ENCODE measurements around the gene SLC2A9.

DNA sequence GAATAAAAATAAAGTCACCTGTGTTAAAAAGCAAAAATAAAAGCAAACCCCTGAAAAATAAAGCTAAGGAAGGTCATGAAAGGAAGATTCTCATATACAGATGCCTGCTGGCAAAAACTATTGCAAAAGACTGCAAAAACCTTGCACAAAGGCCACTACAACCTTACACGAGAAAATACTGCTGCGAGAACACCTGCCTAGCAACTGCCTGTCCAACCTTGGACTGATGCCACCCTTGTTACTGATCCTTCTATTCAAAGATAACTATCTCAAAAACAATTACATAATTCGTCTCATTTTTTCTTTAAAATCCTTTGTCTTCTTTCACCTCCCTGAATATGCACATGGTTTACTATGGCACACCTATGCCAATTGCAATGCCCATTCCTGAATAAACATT is 49.6 kb downstream of the SLC2A9 start:
- TF ChIP-seq, protein P1, sequence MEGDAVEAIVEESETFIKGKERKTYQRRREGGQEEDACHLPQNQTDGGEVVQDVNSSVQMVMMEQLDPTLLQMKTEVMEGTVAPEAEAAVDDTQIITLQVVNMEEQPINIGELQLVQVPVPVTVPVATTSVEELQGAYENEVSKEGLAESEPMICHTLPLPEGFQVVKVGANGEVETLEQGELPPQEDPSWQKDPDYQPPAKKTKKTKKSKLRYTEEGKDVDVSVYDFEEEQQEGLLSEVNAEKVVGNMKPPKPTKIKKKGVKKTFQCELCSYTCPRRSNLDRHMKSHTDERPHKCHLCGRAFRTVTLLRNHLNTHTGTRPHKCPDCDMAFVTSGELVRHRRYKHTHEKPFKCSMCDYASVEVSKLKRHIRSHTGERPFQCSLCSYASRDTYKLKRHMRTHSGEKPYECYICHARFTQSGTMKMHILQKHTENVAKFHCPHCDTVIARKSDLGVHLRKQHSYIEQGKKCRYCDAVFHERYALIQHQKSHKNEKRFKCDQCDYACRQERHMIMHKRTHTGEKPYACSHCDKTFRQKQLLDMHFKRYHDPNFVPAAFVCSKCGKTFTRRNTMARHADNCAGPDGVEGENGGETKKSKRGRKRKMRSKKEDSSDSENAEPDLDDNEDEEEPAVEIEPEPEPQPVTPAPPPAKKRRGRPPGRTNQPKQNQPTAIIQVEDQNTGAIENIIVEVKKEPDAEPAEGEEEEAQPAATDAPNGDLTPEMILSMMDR (IDR thresholded peaks at IDR 0.05), result no peak
- TF ChIP-seq POLR2A (IDR thresholded peaks at IDR 0.05; ENCODE audit: low read depth) (no peak), POLR2AphosphoS5 (IDR thresholded peaks at IDR 0.05) (no peak)
